K562 treated with DMSO at 1 percent for 4 hours (cell line): ENCODE data around the gene GDNF. TPM values are rescaled to one million over a fixed set of nuclear protein-coding genes. Genes with fewer than 3 reads are reported as not detected.

ENCODE experiments used
- total RNA-seq: library from RNA; unstranded; fragments of 300-600 nt; gene quantifications from 2 replicates; pipeline ENCODE4 v1.2.3, GENCODE V29; 2022; ENCODE audit not compliant: insufficient read depth

Gene GDNF
- not detected in 2 replicates for total RNA-seq

GRCh38 chr5:37839407-37840052 lies at the start of gene GDNF:
Gene GDNF (minus strand): TSS chr5:37840041. CDS start chr5:37834796, 5,245 bp downstream.

